GM12878 (cell line): ENCODE data around the gene BPI. TPM values are rescaled to one million over a fixed set of nuclear protein-coding genes. Genes with fewer than 3 reads are reported as not detected.

ENCODE experiments used
- ATAC-seq: fragments of 200-7000 bp; cut with Tn5 transposase; 3 replicates; pipeline ENCODE4 v1.9.1; 2020; ENCODE audit warnings: mild to moderate bottlenecking, moderate library complexity
- BruUV-seq: library from RNA; stranded (reverse); fragments of 400-500 nt; replicated peaks from 2 replicates; lab custom pipeline; 2021; lab: Mats Ljungman, UMichigan
- CTCF ChIA-PET: fragments of 300-600 bp; sonication (Branson Sonifier 250); formaldehyde crosslinking; extraction: SDS; loops from one replicate; lab custom pipeline; 2021; ENCODE audit warnings: inconsistent platforms; lab: Yijun Ruan, JAX
- POLR2A ChIA-PET: fragments of 350-600 bp; formaldehyde crosslinking; extraction: SDS; loops from one replicate; lab custom pipeline; 2021; ENCODE audit warnings: inconsistent platforms; lab: Charles Lee
- RAD21 ChIA-PET: fragments of 300-600 bp; sonication (Branson Sonifier 250); formaldehyde crosslinking; loops from one replicate; lab custom pipeline; 2023; ENCODE audit warnings: antibody characterized with exemption; ENCODE audit not compliant: unreplicated experiment; lab: Charles Lee
- SMC1A ChIA-PET: fragments of 300-600 bp; sonication (Branson Sonifier 250); formaldehyde crosslinking; loops from one replicate; lab custom pipeline; 2023; ENCODE audit not compliant: unreplicated experiment, uncharacterized antibody; lab: Charles Lee
- DNase-seq: peaks from one replicate; pipeline ENCODE4 v3.0.0-alpha.2; 2011; ENCODE audit warnings: low read depth, low spot score
- FAIRE-seq: peaks from 3 replicates; lab custom pipeline; 2011; peaks lifted over from hg19 to GRCh38; lab: Jason Lieb, UNC
- H2AFZ ChIP-seq: 2 replicates; pipeline ENCODE4 v1.6.0; 2011; ENCODE audit warnings: low read depth, low read length, control low read depth; ENCODE audit not compliant: control insufficient read depth
- H3K27ac ChIP-seq: 2 replicates; pipeline ENCODE4 v1.5.1; 2011; ENCODE audit warnings: control low read depth; ENCODE audit not compliant: control insufficient read depth, insufficient read depth
- H3K27me3 ChIP-seq, 2 experiments: replicated peaks in 1 of 2; 2 replicates each; pipeline versions ENCODE4 v1.6.0 to v1.6.1; 2011; ENCODE audit warnings: low read length in 1 of 2; ENCODE audit not compliant: control insufficient read depth in 2 of 2, insufficient read depth in 2 of 2
- H3K36me3 ChIP-seq, 2 experiments: 2 replicates each; pipeline ENCODE4 v1.5.1; 2011; ENCODE audit warnings: low read length in 1 of 2; ENCODE audit not compliant: control insufficient read depth in 2 of 2, insufficient read depth in 2 of 2
- H3K4me1 ChIP-seq: 2 replicates; pipeline ENCODE4 v1.6.1; 2011; ENCODE audit warnings: mild to moderate bottlenecking, low read length, moderate library complexity, mixed read lengths; ENCODE audit not compliant: control insufficient read depth, insufficient read depth
- H3K4me2 ChIP-seq: 2 replicates; pipeline ENCODE4 v1.6.0; 2011; ENCODE audit warnings: control low read depth; ENCODE audit not compliant: control insufficient read depth, insufficient read depth
- H3K4me3 ChIP-seq: fragments of 200-600 bp; sonication (generic); 2 replicates; pipeline ENCODE4 v1.5.1; 2016
- H3K79me2 ChIP-seq: 2 replicates; pipeline ENCODE4 v1.6.0; 2011; ENCODE audit warnings: low read length; ENCODE audit not compliant: control insufficient read depth, insufficient read depth
- H3K9ac ChIP-seq: 2 replicates; pipeline ENCODE4 v1.8.0; 2011; ENCODE audit warnings: low read length, control low read depth, mixed read lengths; ENCODE audit not compliant: control insufficient read depth, insufficient read depth
- H3K9me3 ChIP-seq: replicated peaks from 3 replicates; pipeline ENCODE4 v1.5.1; 2011; ENCODE audit warnings: mild to moderate bottlenecking, low read length; ENCODE audit not compliant: control insufficient read depth, insufficient read depth
- H4K20me1 ChIP-seq: 2 replicates; pipeline ENCODE4 v1.6.0; 2011; ENCODE audit not compliant: control insufficient read depth, insufficient read depth
- CBX5 ChIP-seq: sonication (generic); IDR thresholded peaks from 2 replicates; pipeline ENCODE4 v1.6.1; 2016; ENCODE audit warnings: low read depth, moderate library complexity, mild to moderate bottlenecking, inconsistent platforms
- CEBPB ChIP-seq, 2 experiments: fragments of 150-350 bp in 1 of 2; IDR thresholded peaks; 2 replicates each; pipeline ENCODE4 v1.6.1; 2012 to 2014; ENCODE audit warnings: low read depth in 2 of 2, low read length in 2 of 2, borderline replicate concordance in 1 of 2, inconsistent platforms in 1 of 2
- CHD2 ChIP-seq: IDR thresholded peaks from 2 replicates; pipeline ENCODE4 v1.6.1; 2011; ENCODE audit warnings: low read depth, low read length, improper control_type of control experiment, borderline replicate concordance
- ESRRA ChIP-seq: IDR thresholded peaks from 2 replicates; pipeline ENCODE4 v1.6.1; 2012; ENCODE audit warnings: mild to moderate bottlenecking, low read length, improper control_type of control experiment
- HDAC6 ChIP-seq: fragments of 200-600 bp; sonication (generic); IDR thresholded peaks from one replicate; pipeline ENCODE4 v1.8.0; 2017; ENCODE audit warnings: antibody characterized with exemption; ENCODE audit not compliant: unreplicated experiment
- IRF4 ChIP-seq: IDR thresholded peaks from 2 replicates; pipeline ENCODE4 v1.6.1; 2011; ENCODE audit warnings: low read depth, low read length
- MTA3 ChIP-seq: IDR thresholded peaks from 2 replicates; pipeline ENCODE4 v1.6.1; 2012; ENCODE audit warnings: low read length, inconsistent platforms, borderline replicate concordance
- NR2C1 ChIP-seq: fragments of 450-650 bp; IDR thresholded peaks from 2 replicates; pipeline ENCODE4 v1.6.1; 2017; ENCODE audit warnings: antibody characterized with exemption, mild to moderate bottlenecking, moderate library complexity
- NRF1 ChIP-seq: conservative IDR thresholded peaks from 2 replicates; pipeline ENCODE4 v1.6.1; 2011; ENCODE audit warnings: mild to moderate bottlenecking, low read depth, low read length, improper control_type of control experiment
- RCOR1 ChIP-seq: conservative IDR thresholded peaks from 2 replicates; pipeline ENCODE4 v1.6.1; 2012; ENCODE audit warnings: low read depth, low read length, improper control_type of control experiment
- SIX5 ChIP-seq: IDR thresholded peaks from 2 replicates; pipeline ENCODE4 v1.6.1; 2011; ENCODE audit warnings: mild to moderate bottlenecking, low read depth, low read length, moderate library complexity; ENCODE audit not compliant: severe bottlenecking
- SPI1 ChIP-seq: IDR thresholded peaks from 2 replicates; pipeline ENCODE4 v1.6.1; 2011; ENCODE audit warnings: low read depth, mild to moderate bottlenecking, low read length, moderate library complexity, borderline replicate concordance; ENCODE audit not compliant: insufficient read depth
- TARDBP ChIP-seq: IDR thresholded peaks from 2 replicates; pipeline ENCODE4 v1.6.1; 2016; ENCODE audit warnings: borderline replicate concordance
- YY1 ChIP-seq: IDR thresholded peaks from 2 replicates; pipeline ENCODE4 v1.6.1; 2011; ENCODE audit warnings: low read depth, mild to moderate bottlenecking, low read length
- WGBS: methylation state at CpG from one replicate; pipeline ENCODE4 v1.1.6; 2016; ENCODE audit warnings: low lambda C conversion rate; ENCODE audit not compliant: insufficient replicate concordance, insufficient coverage; ENCODE audit errors: missing lambda C conversion rate; 5-methylcytosine and 5-hydroxymethylcytosine counted together
- in situ Hi-C: fragments of 300-500 bp; cut with MboI; formaldehyde crosslinking; loops from 9 replicates; pipeline ENCODE4 v1.14.3; 2018; ENCODE audit warnings: mixed read lengths
- intact Hi-C: fragments of 100-400 bp; cut with micrococcal nuclease; formaldehyde crosslinking; loops from one replicate; pipeline ENCODE4 v1.14.2; 2022; ENCODE audit not compliant: unreplicated experiment
- polyA plus RNA-seq, 11 experiments: library from polyadenylated mRNA; depleted of rRNA in 4 of 11; unstranded in 6 of 11; stranded (reverse) in 5 of 11; fragments of >200 nt; fragmentation: Nextera tagmentation in 4 of 11; fragmentation: Illumina TruSeq in 1 of 11; extraction: Ambion mirVana in 4 of 11; extraction: Trizol in 1 of 11; gene quantifications; 1 replicate in 1 of 11; 2 replicates in 10 of 11; pipeline versions ENCODE4 v1.2.1 to v1.2.3, GENCODE V29; 2011 to 2016; ENCODE audit warnings: inconsistent platforms in 2 of 11, missing spikeins in 2 of 11, low read depth in 1 of 11
- total RNA-seq, 4 experiments: library from RNA; depleted of rRNA in 3 of 4; stranded (reverse); fragments of >200 nt in 3 of 4; fragmentation: Illumina TruSeq in 1 of 4; extraction: Trizol in 1 of 4; gene quantifications; 2 replicates each; pipeline versions ENCODE4 v1.2.1 to v1.2.3, GENCODE V29; 2013 to 2021
- TF ChIP-seq, protein P1 (sequence below): fragments of 450-650 bp; IDR thresholded peaks from 2 replicates; pipeline ENCODE4 v1.6.1; 2017; ENCODE audit warnings: antibody characterized with exemption, mild to moderate bottlenecking, moderate library complexity

BPI gene
- total and polyA plus RNA-seq, 10 of the 15 experiments (the other 5 are each of a cell fraction or from before 2014, with no cell fraction given) = not detected

DNA sequence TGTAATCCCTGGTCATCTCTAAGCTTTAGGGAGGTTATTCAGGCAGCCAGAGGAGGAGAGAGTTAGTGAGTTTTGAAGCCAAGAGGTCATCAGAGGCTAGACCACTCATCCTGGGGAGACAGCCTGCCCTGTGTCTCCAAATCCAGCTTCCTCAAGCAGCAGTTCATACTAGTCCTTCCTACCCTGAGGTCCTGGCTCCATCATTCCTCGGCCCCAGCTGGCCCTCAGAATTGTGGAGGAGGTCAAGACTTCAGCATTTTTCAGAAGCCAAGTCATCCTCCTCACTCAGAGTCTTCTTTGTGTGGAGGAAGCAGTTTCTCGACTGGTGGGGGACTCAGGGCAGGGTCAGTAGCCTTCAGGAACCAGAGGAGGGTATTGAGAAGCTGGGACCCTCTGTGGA is 31.0 kb upstream of the BPI start:
- no peak overlapping the region for H3K27ac ChIP-seq
- no peaks in the 10 kb centered on the region for H3K4me1 ChIP-seq
- no peak overlapping the region for H3K4me3 ChIP-seq
- ChIA-PET SMC1A (no interaction called here), RAD21 (no interaction called here), POLR2A (no interaction called here), CTCF (interaction anchor here (1.0 kb wide), 1 partner anchor 53 kb away, joined by 4 read pairs; no protein-coding TSS in a partner anchor)
- H3K4me2 ChIP-seq = no peak overlapping the region
- no TSS peak for BruUV-seq
- no peak overlapping the region for H2AFZ ChIP-seq
- H3K27me3 ChIP-seq = no peaks in the 10 kb centered on the region
- intact Hi-C loops = no loop called here
- no peaks in the 10 kb centered on the region for H3K9me3 ChIP-seq
- no peak for DNase-seq
- no peak for TF ChIP-seq MTA3
- TF ChIP-seq RCOR1 = no peak
- no peak for TF ChIP-seq YY1
- TF ChIP-seq NRF1 = no peak
- no peak for TF ChIP-seq CEBPB (IDR thresholded peaks at IDR 0.05; ENCODE audit: borderline replicate concordance in 1 of 2, low read depth in 2 of 2, low read length in 2 of 2)
- TF ChIP-seq NR2C1 = no peak
- TF ChIP-seq SIX5 = no peak
- no peak for TF ChIP-seq CHD2
- TF ChIP-seq, protein P1, sequence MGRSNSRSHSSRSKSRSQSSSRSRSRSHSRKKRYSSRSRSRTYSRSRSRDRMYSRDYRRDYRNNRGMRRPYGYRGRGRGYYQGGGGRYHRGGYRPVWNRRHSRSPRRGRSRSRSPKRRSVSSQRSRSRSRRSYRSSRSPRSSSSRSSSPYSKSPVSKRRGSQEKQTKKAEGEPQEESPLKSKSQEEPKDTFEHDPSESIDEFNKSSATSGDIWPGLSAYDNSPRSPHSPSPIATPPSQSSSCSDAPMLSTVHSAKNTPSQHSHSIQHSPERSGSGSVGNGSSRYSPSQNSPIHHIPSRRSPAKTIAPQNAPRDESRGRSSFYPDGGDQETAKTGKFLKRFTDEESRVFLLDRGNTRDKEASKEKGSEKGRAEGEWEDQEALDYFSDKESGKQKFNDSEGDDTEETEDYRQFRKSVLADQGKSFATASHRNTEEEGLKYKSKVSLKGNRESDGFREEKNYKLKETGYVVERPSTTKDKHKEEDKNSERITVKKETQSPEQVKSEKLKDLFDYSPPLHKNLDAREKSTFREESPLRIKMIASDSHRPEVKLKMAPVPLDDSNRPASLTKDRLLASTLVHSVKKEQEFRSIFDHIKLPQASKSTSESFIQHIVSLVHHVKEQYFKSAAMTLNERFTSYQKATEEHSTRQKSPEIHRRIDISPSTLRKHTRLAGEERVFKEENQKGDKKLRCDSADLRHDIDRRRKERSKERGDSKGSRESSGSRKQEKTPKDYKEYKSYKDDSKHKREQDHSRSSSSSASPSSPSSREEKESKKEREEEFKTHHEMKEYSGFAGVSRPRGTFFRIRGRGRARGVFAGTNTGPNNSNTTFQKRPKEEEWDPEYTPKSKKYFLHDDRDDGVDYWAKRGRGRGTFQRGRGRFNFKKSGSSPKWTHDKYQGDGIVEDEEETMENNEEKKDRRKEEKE = no peak
- no peak for TF ChIP-seq CBX5
- no peak for TF ChIP-seq TARDBP
- TF ChIP-seq IRF4 = no peak
- no peak for TF ChIP-seq HDAC6
- no peak for TF ChIP-seq ESRRA
- no peak for TF ChIP-seq SPI1
- ATAC-seq = no peak
- H3K79me2 ChIP-seq = no peaks in the 10 kb centered on the region
- FAIRE-seq = no peak
- 3% methylated on average over 2 of the region's 2 CpGs for WGBS
- no peaks in the 10 kb centered on the region for H3K36me3 ChIP-seq
- in situ Hi-C loops = no loop called here
- no peaks in the 10 kb centered on the region for H4K20me1 ChIP-seq
- H3K9ac ChIP-seq = no peak overlapping the region
